ENCODE data around the gene B4GALNT4. TPM values are rescaled to one million over a fixed set of nuclear protein-coding genes. Genes with fewer than 3 reads are reported as not detected.

The B4GALNT4 gene
- total and polyA plus RNA-seq, 2 donors (not counting 1 experiment from before 2014, with no cell fraction given), result 1.5 to 3.8 TPM

GRCh38 chr11:417652-418342 lies 48.5 kb downstream of the B4GALNT4 start:
- Histone ChIP-seq H3K27ac (ENCODE audit: insufficient read depth, low read length) (no peak overlapping the region), H3K9me3 (ENCODE audit: control insufficient read depth, insufficient read depth, low read depth, low read length) (no peaks in the 10 kb centered on the region), H3K27me3 (ENCODE audit: control insufficient read depth, insufficient read depth, low read length) (peaks cover 3% of the 10 kb centered on the region), H2AFZ (ENCODE audit: low read length) (no peak overlapping the region), H3K4me1 (ENCODE audit: control insufficient read depth, extremely low read depth, insufficient read depth, low read length) (peaks cover 6% of the 10 kb centered on the region), H3K4me3 (replicated peaks in 1 of 4; ENCODE audit: control extremely low read depth in 1 of 4, insufficient read depth in 1 of 4, low read depth in 3 of 4, low read length in 4 of 4) (no peak overlapping the region), H3K36me3 (ENCODE audit: control insufficient read depth, insufficient read depth, low read length) (no peaks in the 10 kb centered on the region), H3K79me2 (ENCODE audit: control insufficient read depth, insufficient read depth, low read length) (no peaks in the 10 kb centered on the region), H3K4me2 (ENCODE audit: extremely low read depth, insufficient read depth, low read length) (no peak overlapping the region), H3K9ac (ENCODE audit: insufficient read depth, low read length) (no peak overlapping the region), H4K20me1 (ENCODE audit: control insufficient read depth, extremely low read depth, insufficient read depth, low read length) (no peaks in the 10 kb centered on the region)
- TF ChIP-seq CTCF (conservative IDR thresholded peaks at IDR 0.05 in 1 of 2, IDR thresholded peaks at IDR 0.05 in 1 of 2; ENCODE audit: low read depth in 1 of 2, low read length in 2 of 2) (no peak), EZH2 (IDR thresholded peaks at IDR 0.05; ENCODE audit: low read length, missing control alignments) (no peak)
- no peak for DNase-seq (ENCODE audit: low read depth in 2 of 2)

GRCh38 chr11:418343-419247 lies 49.3 kb downstream of the B4GALNT4 start:
- Histone ChIP-seq H3K4me3 (replicated peaks in 1 of 4; ENCODE audit: control extremely low read depth in 1 of 4, insufficient read depth in 1 of 4, low read depth in 3 of 4, low read length in 4 of 4) (no peak overlapping the region), H3K4me2 (ENCODE audit: extremely low read depth, insufficient read depth, low read length) (no peak overlapping the region), H3K79me2 (ENCODE audit: control insufficient read depth, insufficient read depth, low read length) (no peaks in the 10 kb centered on the region), H3K27ac (ENCODE audit: insufficient read depth, low read length) (no peak overlapping the region), H2AFZ (ENCODE audit: low read length) (no peak overlapping the region), H3K36me3 (ENCODE audit: control insufficient read depth, insufficient read depth, low read length) (no peaks in the 10 kb centered on the region), H3K27me3 (ENCODE audit: control insufficient read depth, insufficient read depth, low read length) (peaks cover 3% of the 10 kb centered on the region), H3K9ac (ENCODE audit: insufficient read depth, low read length) (no peak overlapping the region), H3K4me1 (ENCODE audit: control insufficient read depth, extremely low read depth, insufficient read depth, low read length) (peaks cover 6% of the 10 kb centered on the region), H4K20me1 (ENCODE audit: control insufficient read depth, extremely low read depth, insufficient read depth, low read length) (no peaks in the 10 kb centered on the region), H3K9me3 (ENCODE audit: control insufficient read depth, insufficient read depth, low read depth, low read length) (no peaks in the 10 kb centered on the region)
- DNase-seq (ENCODE audit: low read depth in 2 of 2), result no peak
- TF ChIP-seq CTCF (conservative IDR thresholded peaks at IDR 0.05 in 1 of 2, IDR thresholded peaks at IDR 0.05 in 1 of 2; ENCODE audit: low read depth in 1 of 2, low read length in 2 of 2), result no peak
- TF ChIP-seq EZH2 (IDR thresholded peaks at IDR 0.05; ENCODE audit: low read length, missing control alignments), result no peak

GRCh38 chr11:419248-420005 lies 50.1 kb downstream of the B4GALNT4 start:
- TF ChIP-seq EZH2 (IDR thresholded peaks at IDR 0.05; ENCODE audit: low read length, missing control alignments) (no peak), CTCF (conservative IDR thresholded peaks at IDR 0.05 in 1 of 2, IDR thresholded peaks at IDR 0.05 in 1 of 2; ENCODE audit: low read depth in 1 of 2, low read length in 2 of 2) (no peak)
- no peaks in the 10 kb centered on the region for H3K79me2 ChIP-seq (ENCODE audit: control insufficient read depth, insufficient read depth, low read length)
- no peak overlapping the region for H3K27ac ChIP-seq (ENCODE audit: insufficient read depth, low read length)
- H4K20me1 ChIP-seq (ENCODE audit: control insufficient read depth, extremely low read depth, insufficient read depth, low read length), result no peaks in the 10 kb centered on the region
- H2AFZ ChIP-seq (ENCODE audit: low read length), result no peak overlapping the region
- no peak for DNase-seq (ENCODE audit: low read depth in 2 of 2)
- no peak overlapping the region for H3K4me2 ChIP-seq (ENCODE audit: extremely low read depth, insufficient read depth, low read length)
- no peaks in the 10 kb centered on the region for H3K9me3 ChIP-seq (ENCODE audit: control insufficient read depth, insufficient read depth, low read depth, low read length)
- H3K4me3 ChIP-seq (replicated peaks in 1 of 4; ENCODE audit: control extremely low read depth in 1 of 4, insufficient read depth in 1 of 4, low read depth in 3 of 4, low read length in 4 of 4), result no peak overlapping the region
- H3K27me3 ChIP-seq (ENCODE audit: control insufficient read depth, insufficient read depth, low read length), result peaks cover 3% of the 10 kb centered on the region
- H3K4me1 ChIP-seq (ENCODE audit: control insufficient read depth, extremely low read depth, insufficient read depth, low read length), result peaks cover 6% of the 10 kb centered on the region
- H3K9ac ChIP-seq (ENCODE audit: insufficient read depth, low read length), result no peak overlapping the region
- no peaks in the 10 kb centered on the region for H3K36me3 ChIP-seq (ENCODE audit: control insufficient read depth, insufficient read depth, low read length)
